ENCODE data around the gene CLEC10A. TPM values are rescaled to one million over a fixed set of nuclear protein-coding genes. Genes with fewer than 3 reads are reported as not detected.

The CLEC10A gene
- total RNA-seq, 1 experiment from 2014 or later, result not detected

- DNase-seq (ENCODE audit: low spot score), result no peak
Measured at GRCh38 chr17:7041607-7042500, 38.2 kb downstream of the CLEC10A start.

- DNase-seq (ENCODE audit: low spot score), result no peak
Measured at GRCh38 chr17:7039832-7040231, 40.2 kb downstream of the CLEC10A start.

- DNase-seq (ENCODE audit: low spot score), result no peak
Measured at GRCh38 chr17:7038025-7038862, 41.8 kb downstream of the CLEC10A start.

GRCh38 chr17:7035591-7036368 is 44.3 kb downstream of the CLEC10A start, which contains the start of gene SLC16A13:
Gene SLC16A13 (plus strand): TSS chr17:7036015. CDS start chr17:7036383, 368 bp downstream.
- DNase-seq (ENCODE audit: low spot score), result peak; percentile 99

GRCh38 chr17:7034955-7035590 is 45.0 kb downstream of the CLEC10A start:
- peak; percentile 47 for DNase-seq (ENCODE audit: low spot score)

GRCh38 chr17:7029659-7030058 is 50.4 kb downstream of the CLEC10A start:
- no peak for DNase-seq (ENCODE audit: low spot score)

GRCh38 chr17:7029096-7029495 is 51.0 kb downstream of the CLEC10A start:
- no peak for DNase-seq (ENCODE audit: low spot score)

GRCh38 chr17:7027335-7027734 is 52.7 kb downstream of the CLEC10A start:
- DNase-seq (ENCODE audit: low spot score), result no peak

- DNase-seq (ENCODE audit: low spot score), result no peak
Measured at GRCh38 chr17:7026471-7027115, 53.5 kb downstream of the CLEC10A start.

- DNase-seq (ENCODE audit: low spot score), result no peak
Measured at GRCh38 chr17:7025245-7025644, 54.8 kb downstream of the CLEC10A start.

Other genes with a start within 250 kb of the CLEC10A start
- not detected in 2 replicates for gene TEKT1, start 248.5 kb downstream of the CLEC10A start, total RNA-seq (2014; rRNA removed; shearing (Covaris generic))
- not detected in 2 replicates for gene ALOX12, start 84.2 kb downstream of the CLEC10A start, total RNA-seq (2014; rRNA removed; shearing (Covaris generic))
- 220 and 249 TPM in 2 replicates for gene RNASEK, start 67.6 kb downstream of the CLEC10A start, total RNA-seq (2014; rRNA removed; shearing (Covaris generic))
- gene BCL6B, start 57.2 kb downstream of the CLEC10A start, total RNA-seq (2014; rRNA removed; shearing (Covaris generic)), result 0.07 TPM in 1 of 2 replicates, not detected in the other
- 0.74 and 1.9 TPM in 2 replicates for gene SLC16A13, start 44.2 kb downstream of the CLEC10A start, total RNA-seq (2014; rRNA removed; shearing (Covaris generic))
- not detected in 2 replicates for gene SLC16A11, start 36.2 kb downstream of the CLEC10A start, total RNA-seq (2014; rRNA removed; shearing (Covaris generic))
- not detected in 2 replicates for gene ASGR2, start 34.6 kb upstream of the CLEC10A start, total RNA-seq (2014; rRNA removed; shearing (Covaris generic))
- 0.86 and 0.98 TPM in 2 replicates for gene ASGR1, start 99.1 kb upstream of the CLEC10A start, total RNA-seq (2014; rRNA removed; shearing (Covaris generic))
- gene DLG4, start 139.6 kb upstream of the CLEC10A start, total RNA-seq (2014; rRNA removed; shearing (Covaris generic)), result 7.2 and 7.3 TPM in 2 replicates
- 278 and 349 TPM in 2 replicates for gene ACADVL, start 139.7 kb upstream of the CLEC10A start, total RNA-seq (2014; rRNA removed; shearing (Covaris generic))
- 65.1 and 82.4 TPM in 2 replicates for gene DVL2, start 154.3 kb upstream of the CLEC10A start, total RNA-seq (2014; rRNA removed; shearing (Covaris generic))
- gene PHF23, start 159.2 kb upstream of the CLEC10A start, total RNA-seq (2014; rRNA removed; shearing (Covaris generic)), result 59.5 and 75.3 TPM in 2 replicates
- gene GABARAP, start 162.2 kb upstream of the CLEC10A start, total RNA-seq (2014; rRNA removed; shearing (Covaris generic)), result 144 and 238 TPM in 2 replicates
- gene CTDNEP1, start 171.5 kb upstream of the CLEC10A start, total RNA-seq (2014; rRNA removed; shearing (Covaris generic)), result 34.2 and 36.9 TPM in 2 replicates
- 102 and 104 TPM in 2 replicates for gene ELP5, start 172.0 kb upstream of the CLEC10A start, total RNA-seq (2014; rRNA removed; shearing (Covaris generic))
- gene CLDN7, start 182.2 kb upstream of the CLEC10A start, total RNA-seq (2014; rRNA removed; shearing (Covaris generic)), result 1.2 TPM in 1 of 2 replicates, not detected in the other
- not detected in 2 replicates for gene SLC2A4, start 201.5 kb upstream of the CLEC10A start, total RNA-seq (2014; rRNA removed; shearing (Covaris generic))
- gene YBX2, start 214.4 kb upstream of the CLEC10A start, total RNA-seq (2014; rRNA removed; shearing (Covaris generic)), result 0.86 and 1.1 TPM in 2 replicates
- gene EIF5A, start 227.4 kb upstream of the CLEC10A start, total RNA-seq (2014; rRNA removed; shearing (Covaris generic)), result 844 and 911 TPM in 2 replicates
- gene GPS2, start 235.1 kb upstream of the CLEC10A start, total RNA-seq (2014; rRNA removed; shearing (Covaris generic)), result 100 and 114 TPM in 2 replicates
- gene NEURL4, start 249.1 kb upstream of the CLEC10A start, total RNA-seq (2014; rRNA removed; shearing (Covaris generic)), result 9.8 and 12.2 TPM in 2 replicates